ENCODE measurements around the gene ASRGL1.

The ASRGL1 gene

DNA sequence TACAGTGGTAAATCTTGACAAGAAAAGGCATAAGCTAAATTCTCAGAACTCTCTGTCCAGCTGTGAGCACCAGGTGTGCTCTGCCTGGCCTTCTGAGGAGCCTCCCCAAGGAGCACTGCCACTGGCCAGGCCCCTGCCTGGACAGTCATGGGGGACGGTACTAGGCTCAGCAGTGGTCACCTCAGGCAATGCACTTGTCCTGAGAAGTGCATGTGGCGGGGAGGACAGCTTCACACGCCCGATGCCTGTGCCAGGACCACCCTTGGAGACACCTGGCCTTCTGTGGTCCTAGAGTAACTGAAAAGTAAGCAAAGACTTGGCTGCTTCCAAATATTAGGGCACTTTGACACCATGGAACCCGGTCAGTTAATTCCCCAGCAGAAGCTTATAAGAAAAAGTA is 53.0 kb downstream of the ASRGL1 start:
- no peak overlapping the region for H3K4me3 ChIP-seq (ENCODE audit: low read depth, low read length)
- DNase-seq (ENCODE audit: low read depth): no peak
- TF ChIP-seq, protein P1, sequence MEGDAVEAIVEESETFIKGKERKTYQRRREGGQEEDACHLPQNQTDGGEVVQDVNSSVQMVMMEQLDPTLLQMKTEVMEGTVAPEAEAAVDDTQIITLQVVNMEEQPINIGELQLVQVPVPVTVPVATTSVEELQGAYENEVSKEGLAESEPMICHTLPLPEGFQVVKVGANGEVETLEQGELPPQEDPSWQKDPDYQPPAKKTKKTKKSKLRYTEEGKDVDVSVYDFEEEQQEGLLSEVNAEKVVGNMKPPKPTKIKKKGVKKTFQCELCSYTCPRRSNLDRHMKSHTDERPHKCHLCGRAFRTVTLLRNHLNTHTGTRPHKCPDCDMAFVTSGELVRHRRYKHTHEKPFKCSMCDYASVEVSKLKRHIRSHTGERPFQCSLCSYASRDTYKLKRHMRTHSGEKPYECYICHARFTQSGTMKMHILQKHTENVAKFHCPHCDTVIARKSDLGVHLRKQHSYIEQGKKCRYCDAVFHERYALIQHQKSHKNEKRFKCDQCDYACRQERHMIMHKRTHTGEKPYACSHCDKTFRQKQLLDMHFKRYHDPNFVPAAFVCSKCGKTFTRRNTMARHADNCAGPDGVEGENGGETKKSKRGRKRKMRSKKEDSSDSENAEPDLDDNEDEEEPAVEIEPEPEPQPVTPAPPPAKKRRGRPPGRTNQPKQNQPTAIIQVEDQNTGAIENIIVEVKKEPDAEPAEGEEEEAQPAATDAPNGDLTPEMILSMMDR (IDR thresholded peaks at IDR 0.05; ENCODE audit: control insufficient read depth, extremely low read depth, insufficient read depth): no peak

- TF ChIP-seq, protein P1 (IDR thresholded peaks at IDR 0.05; ENCODE audit: control insufficient read depth, extremely low read depth, insufficient read depth): no peak
- no peak for DNase-seq (ENCODE audit: low read depth)
- H3K4me3 ChIP-seq (ENCODE audit: low read depth, low read length): no peak overlapping the region
These were observed 53.5 kb downstream of the ASRGL1 start for GRCh38 chr11:62390722-62391121.

DNA sequence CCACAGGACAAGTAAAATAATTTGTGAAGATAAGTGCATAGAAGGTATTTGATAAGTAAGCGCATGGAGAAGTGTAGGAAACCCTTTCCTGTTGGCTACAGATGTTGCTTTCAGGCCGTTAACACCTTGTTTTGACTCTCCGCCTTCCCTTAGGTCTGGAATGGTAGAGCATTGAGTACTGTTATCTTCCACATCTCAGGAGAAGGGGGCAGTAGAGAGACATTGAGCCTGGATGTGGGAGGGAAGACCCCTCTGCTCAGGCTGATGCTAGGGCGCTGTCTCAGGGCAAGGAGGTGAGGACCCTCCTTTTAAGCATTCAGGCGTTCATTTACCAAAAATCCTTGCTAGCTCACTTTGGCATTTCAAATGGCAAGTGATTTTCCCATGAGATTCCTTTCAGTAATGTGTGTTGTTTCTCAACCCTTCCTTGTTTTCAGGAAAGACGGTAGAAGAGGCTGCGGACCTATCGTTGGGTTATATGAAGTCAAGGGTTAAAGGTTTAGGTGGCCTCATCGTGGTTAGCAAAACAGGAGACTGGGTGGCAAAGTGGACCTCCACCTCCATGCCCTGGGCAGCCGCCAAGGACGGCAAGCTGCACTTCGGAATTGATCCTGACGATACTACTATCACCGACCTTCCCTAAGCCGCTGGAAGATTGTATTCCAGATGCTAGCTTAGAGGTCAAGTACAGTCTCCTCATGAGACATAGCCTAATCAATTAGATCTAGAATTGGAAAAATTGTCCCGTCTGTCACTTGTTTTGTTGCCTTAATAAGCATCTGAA is 54.6 kb downstream of the ASRGL1 start:
- no peak overlapping the region for H3K4me3 ChIP-seq (ENCODE audit: low read depth, low read length)
- DNase-seq (ENCODE audit: low read depth): no peak
- TF ChIP-seq, protein P1 (IDR thresholded peaks at IDR 0.05; ENCODE audit: control insufficient read depth, extremely low read depth, insufficient read depth): no peak

- TF ChIP-seq, protein P1 (IDR thresholded peaks at IDR 0.05; ENCODE audit: control insufficient read depth, extremely low read depth, insufficient read depth): no peak
- no peak overlapping the region for H3K4me3 ChIP-seq (ENCODE audit: low read depth, low read length)
- DNase-seq (ENCODE audit: low read depth): no peak
These were observed 55.3 kb downstream of the ASRGL1 start for GRCh38 chr11:62392506-62392905.

GRCh38 chr11:62393061-62393611 is 55.9 kb downstream of the ASRGL1 start:
- DNase-seq (ENCODE audit: low read depth): no peak
- no peak overlapping the region for H3K4me3 ChIP-seq (ENCODE audit: low read depth, low read length)
- TF ChIP-seq, protein P1 (IDR thresholded peaks at IDR 0.05; ENCODE audit: control insufficient read depth, extremely low read depth, insufficient read depth): peak; percentile 64

DNA sequence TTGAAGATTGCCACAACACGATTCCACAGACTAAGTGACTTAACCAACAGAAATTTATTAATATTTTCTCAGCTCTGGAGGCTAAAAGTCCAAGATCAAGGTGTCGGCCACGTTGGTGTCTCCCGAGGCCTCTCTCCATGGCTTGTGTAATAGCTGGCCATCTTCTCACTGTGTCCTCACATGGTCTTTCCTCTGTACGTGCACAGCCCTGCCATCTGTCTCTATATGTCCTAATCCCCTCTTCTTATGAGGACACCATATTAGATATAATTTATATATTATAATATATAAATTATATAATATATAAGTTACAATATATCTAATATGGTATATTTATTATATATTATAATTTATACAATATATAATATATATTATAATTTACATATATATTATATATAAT is 56.5 kb downstream of the ASRGL1 start:
- no peak for DNase-seq (ENCODE audit: low read depth)
- no peak overlapping the region for H3K4me3 ChIP-seq (ENCODE audit: low read depth, low read length)
- TF ChIP-seq, protein P1 (IDR thresholded peaks at IDR 0.05; ENCODE audit: control insufficient read depth, extremely low read depth, insufficient read depth): no peak

All from LNCaP clone FGC (cell line).